KMS-11 (cell line): Measurements from ENCODE around the gene PBX3.

Source experiments
- H2AFZ ChIP-seq: fragments of 200-600 bp; sonication (generic); 2 replicates; pipeline ENCODE4 v1.6.1; 2016; ENCODE audit warnings: antibody characterized with exemption, mixed run types, low read depth
- H3K27ac ChIP-seq: fragments of 200-600 bp; sonication (generic); 2 replicates; pipeline ENCODE4 v1.6.1; 2016; ENCODE audit warnings: mild to moderate bottlenecking, mixed run types
- H3K27me3 ChIP-seq: fragments of 200-600 bp; sonication (generic); 2 replicates; pipeline ENCODE4 v1.6.1; 2017; ENCODE audit warnings: mild to moderate bottlenecking, low read depth, mixed run types, moderate library complexity; ENCODE audit not compliant: insufficient read depth
- H3K36me3 ChIP-seq: fragments of 200-600 bp; sonication (generic); 2 replicates; pipeline ENCODE4 v1.6.1; 2017; ENCODE audit warnings: mild to moderate bottlenecking, mixed run types; ENCODE audit not compliant: insufficient read depth
- H3K4me1 ChIP-seq: fragments of 200-600 bp; sonication (generic); 2 replicates; pipeline ENCODE4 v1.6.1; 2016; ENCODE audit warnings: mild to moderate bottlenecking, low read depth, mixed run types; ENCODE audit not compliant: poor library complexity, severe bottlenecking
- H3K4me2 ChIP-seq: fragments of 200-600 bp; sonication (generic); 2 replicates; pipeline ENCODE4 v1.7.0; 2016; ENCODE audit warnings: mild to moderate bottlenecking, mixed run types
- H3K4me3 ChIP-seq: fragments of 200-600 bp; sonication (generic); IDR thresholded peaks from 2 replicates; pipeline ENCODE4 v1.6.1; 2017; ENCODE audit warnings: low read depth, low read length, mixed read lengths; ENCODE audit not compliant: insufficient read depth
- H3K79me2 ChIP-seq: fragments of 200-600 bp; sonication (generic); 2 replicates; pipeline ENCODE4 v1.6.1; 2016; ENCODE audit warnings: low read depth, mixed run types; ENCODE audit not compliant: insufficient read depth
- H3K9ac ChIP-seq: fragments of 200-600 bp; sonication (generic); 2 replicates; pipeline ENCODE4 v1.6.1; 2016; ENCODE audit warnings: mild to moderate bottlenecking, mixed run types
- H4K20me1 ChIP-seq: fragments of 200-600 bp; sonication (generic); 2 replicates; pipeline ENCODE4 v1.6.1; 2016; ENCODE audit warnings: mild to moderate bottlenecking, mixed run types; ENCODE audit not compliant: insufficient read depth
- TF ChIP-seq, protein P1 (sequence below): fragments of 200-600 bp; sonication (generic); conservative IDR thresholded peaks from 2 replicates; pipeline ENCODE4 v1.6.1; 2017; ENCODE audit warnings: low read depth, mild to moderate bottlenecking, antibody characterized with exemption, low read length, moderate library complexity, mixed read lengths

PBX3 gene

DNA sequence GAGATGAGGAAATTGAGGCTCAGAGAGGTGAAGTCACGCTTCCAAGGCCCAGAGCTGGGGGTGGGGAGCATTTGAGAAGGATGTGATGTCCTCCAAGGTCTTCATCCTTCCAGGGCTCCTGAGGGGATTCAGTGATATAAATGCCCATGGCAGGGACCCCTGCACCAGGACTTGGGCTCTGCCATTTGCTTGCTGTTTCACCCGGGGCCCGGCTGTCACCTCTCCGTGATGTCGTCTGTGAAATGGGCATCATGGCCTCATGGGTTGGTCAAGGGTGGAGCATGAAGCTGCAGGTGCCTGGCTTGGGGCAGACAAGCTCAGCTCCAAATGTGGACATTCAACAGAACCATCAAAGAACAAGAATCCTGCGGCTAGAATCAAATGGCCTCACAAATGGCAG is 253.1 kb downstream of the PBX3 start:
- no peak overlapping the region for H3K4me2 ChIP-seq
- no peak overlapping the region for H2AFZ ChIP-seq
- TF ChIP-seq, protein P1, sequence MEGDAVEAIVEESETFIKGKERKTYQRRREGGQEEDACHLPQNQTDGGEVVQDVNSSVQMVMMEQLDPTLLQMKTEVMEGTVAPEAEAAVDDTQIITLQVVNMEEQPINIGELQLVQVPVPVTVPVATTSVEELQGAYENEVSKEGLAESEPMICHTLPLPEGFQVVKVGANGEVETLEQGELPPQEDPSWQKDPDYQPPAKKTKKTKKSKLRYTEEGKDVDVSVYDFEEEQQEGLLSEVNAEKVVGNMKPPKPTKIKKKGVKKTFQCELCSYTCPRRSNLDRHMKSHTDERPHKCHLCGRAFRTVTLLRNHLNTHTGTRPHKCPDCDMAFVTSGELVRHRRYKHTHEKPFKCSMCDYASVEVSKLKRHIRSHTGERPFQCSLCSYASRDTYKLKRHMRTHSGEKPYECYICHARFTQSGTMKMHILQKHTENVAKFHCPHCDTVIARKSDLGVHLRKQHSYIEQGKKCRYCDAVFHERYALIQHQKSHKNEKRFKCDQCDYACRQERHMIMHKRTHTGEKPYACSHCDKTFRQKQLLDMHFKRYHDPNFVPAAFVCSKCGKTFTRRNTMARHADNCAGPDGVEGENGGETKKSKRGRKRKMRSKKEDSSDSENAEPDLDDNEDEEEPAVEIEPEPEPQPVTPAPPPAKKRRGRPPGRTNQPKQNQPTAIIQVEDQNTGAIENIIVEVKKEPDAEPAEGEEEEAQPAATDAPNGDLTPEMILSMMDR: no peak
- no peak overlapping the region for H3K9ac ChIP-seq
- H3K79me2 ChIP-seq: no peaks in the 10 kb centered on the region
- H3K27ac ChIP-seq: no peak overlapping the region
- H3K4me3 ChIP-seq: no peak overlapping the region
- H3K36me3 ChIP-seq: no peaks in the 10 kb centered on the region
- no peaks in the 10 kb centered on the region for H4K20me1 ChIP-seq
- H3K27me3 ChIP-seq: no peaks in the 10 kb centered on the region
- H3K4me1 ChIP-seq: no peaks in the 10 kb centered on the region

DNA sequence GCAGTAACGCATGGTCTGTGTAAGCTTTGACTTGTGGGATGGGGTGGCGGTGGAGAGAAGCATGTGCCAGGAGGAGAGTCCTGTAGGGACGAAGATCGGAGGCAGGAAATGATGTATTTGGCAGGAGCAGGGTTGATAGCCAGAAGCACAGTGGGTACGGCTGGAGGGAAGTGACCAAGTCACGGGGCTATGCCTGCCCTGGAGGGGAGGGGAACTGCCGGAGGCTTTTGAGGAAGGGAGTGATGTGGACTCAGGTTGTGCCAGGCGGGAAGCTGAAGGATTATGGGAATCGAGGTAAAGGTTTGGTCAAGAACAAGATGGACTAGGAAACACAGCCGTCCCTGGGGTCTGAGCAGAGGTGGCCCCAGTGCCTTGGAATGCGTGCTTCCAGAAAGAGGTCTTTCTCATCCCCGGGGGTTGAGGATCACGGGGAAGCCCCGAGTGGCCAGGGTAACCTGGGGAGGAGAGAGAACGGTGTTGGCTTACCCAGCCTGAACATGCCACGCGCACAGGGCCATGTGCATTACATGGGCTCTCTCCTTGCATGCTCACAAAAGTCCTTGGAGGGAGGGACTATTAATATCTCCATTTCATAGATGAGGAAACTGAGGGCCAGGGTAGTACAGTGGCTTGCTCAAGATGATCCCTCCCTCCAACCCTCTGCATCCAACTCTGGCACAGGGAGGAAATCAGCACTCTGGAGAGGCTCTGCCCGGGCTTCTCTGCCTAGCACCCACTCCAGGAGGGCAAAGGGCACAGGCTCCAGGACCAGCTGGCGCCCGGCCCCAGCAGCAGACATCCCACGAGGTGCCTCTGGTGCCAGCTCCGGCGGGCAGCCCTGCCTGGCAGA is 253.8 kb downstream of the PBX3 start:
- Histone ChIP-seq H3K9ac (no peak overlapping the region), H2AFZ (no peak overlapping the region), H3K79me2 (no peaks in the 10 kb centered on the region), H3K4me3 (no peak overlapping the region), H3K27ac (no peak overlapping the region), H3K4me2 (no peak overlapping the region), H3K4me1 (no peaks in the 10 kb centered on the region), H3K36me3 (no peaks in the 10 kb centered on the region), H3K27me3 (no peaks in the 10 kb centered on the region), H4K20me1 (no peaks in the 10 kb centered on the region)
- TF ChIP-seq, protein P1: no peak

DNA sequence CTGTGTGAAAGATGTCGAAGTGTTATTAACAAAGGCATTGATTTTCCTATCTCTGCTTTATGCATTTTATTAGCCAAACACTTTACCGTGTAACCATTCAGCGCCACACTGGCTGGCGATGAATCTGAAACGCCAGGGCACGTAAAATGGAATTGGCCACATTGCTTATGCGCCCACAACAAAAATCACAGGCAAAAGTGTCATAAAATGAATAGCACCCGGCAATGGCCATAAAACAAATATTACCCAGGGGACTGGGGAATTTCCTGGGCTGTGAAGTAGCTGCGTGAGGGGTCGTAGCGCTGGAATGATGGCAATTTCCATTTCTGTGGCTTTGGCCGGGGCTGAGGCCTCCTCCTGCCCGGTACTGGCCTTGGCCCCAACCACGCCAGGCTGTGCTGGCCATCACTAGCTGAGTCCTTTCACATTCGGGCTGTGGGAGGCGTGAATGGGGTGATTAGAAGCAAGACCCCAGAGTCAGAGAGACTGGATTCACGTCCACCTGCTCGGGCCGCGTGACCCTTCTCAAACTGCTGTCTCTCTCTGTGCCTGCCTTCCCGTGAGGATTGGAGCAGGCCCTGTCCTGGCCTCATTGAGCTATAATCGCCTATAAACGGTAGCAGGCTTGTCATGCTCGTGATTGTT is 254.5 kb downstream of the PBX3 start:
- H3K4me3 ChIP-seq: no peak overlapping the region
- no peaks in the 10 kb centered on the region for H4K20me1 ChIP-seq
- no peaks in the 10 kb centered on the region for H3K36me3 ChIP-seq
- H3K4me1 ChIP-seq: no peaks in the 10 kb centered on the region
- H3K79me2 ChIP-seq: no peaks in the 10 kb centered on the region
- H3K27ac ChIP-seq: no peak overlapping the region
- no peak overlapping the region for H3K9ac ChIP-seq
- H3K4me2 ChIP-seq: no peak overlapping the region
- H2AFZ ChIP-seq: no peak overlapping the region
- TF ChIP-seq, protein P1: no peak
- H3K27me3 ChIP-seq: no peaks in the 10 kb centered on the region

DNA sequence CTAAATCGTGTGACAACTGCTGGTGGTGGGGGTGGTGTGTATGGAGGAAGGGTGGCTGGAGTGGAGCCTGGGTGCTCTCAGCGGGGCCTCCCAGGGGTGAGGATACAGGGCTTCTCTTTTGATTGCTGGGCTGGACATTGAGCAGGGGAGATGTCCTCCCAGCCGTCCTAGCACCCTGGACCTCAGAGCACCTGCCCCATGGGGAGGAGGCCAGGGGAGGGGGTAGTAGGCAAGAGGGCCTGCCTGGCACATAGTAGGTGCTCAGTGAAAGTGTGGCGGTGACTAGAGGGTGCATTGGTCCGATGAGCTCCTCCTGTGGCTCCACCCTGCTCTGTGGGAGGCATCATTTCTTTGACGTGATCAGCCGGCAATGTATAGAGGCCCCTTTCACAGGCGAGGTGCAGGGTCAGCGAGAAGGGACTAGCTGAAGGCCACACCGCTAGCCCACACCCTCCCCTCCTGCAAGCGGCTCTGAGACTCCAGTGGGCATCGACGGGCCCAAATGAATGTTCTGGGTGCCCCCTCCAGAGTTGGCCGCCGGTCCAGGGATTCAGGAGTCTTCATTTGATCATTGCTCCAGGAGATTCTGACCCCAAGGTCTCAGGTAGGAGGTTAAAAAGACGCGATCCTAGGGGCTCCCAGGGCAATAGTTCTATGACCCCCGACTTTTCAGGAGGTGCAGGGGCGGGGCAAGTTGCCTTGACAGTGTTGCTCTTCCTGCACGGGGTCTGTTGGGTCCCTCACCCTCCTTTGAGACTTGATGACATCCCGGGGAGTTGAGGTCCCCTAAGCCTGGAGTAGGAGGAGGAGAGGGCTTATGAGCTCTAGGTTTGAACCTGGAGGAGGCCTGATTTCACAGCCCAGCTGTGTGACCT is 255.5 kb downstream of the PBX3 start:
- no peaks in the 10 kb centered on the region for H3K27me3 ChIP-seq
- TF ChIP-seq, protein P1: no peak

More for the DNA sequence above, 255.5 kb downstream of the PBX3 start:
- Histone ChIP-seq H3K9ac (no peak overlapping the region), H2AFZ (no peak overlapping the region), H3K4me3 (no peak overlapping the region), H4K20me1 (no peaks in the 10 kb centered on the region), H3K36me3 (no peaks in the 10 kb centered on the region), H3K27ac (no peak overlapping the region), H3K4me2 (no peak overlapping the region), H3K79me2 (no peaks in the 10 kb centered on the region), H3K4me1 (no peaks in the 10 kb centered on the region)
